Neural cell (in vitro differentiated cells): ENCODE measurements around the gene ZNF747. TPM values are rescaled to one million over a fixed set of nuclear protein-coding genes. Genes with fewer than 3 reads are reported as not detected.

Source experiments
- H2AFZ ChIP-seq: fragments of 200-600, 300-800 bp; sonication (generic), shearing (Covaris generic); 2 replicates; pipeline ENCODE4 v1.6.0; 2014; ENCODE audit warnings: low read depth, mild to moderate bottlenecking, antibody characterized with exemption, low read length, moderate library complexity
- H3F3A ChIP-seq: fragments of 200-600 bp; shearing (Covaris generic); 2 replicates; pipeline ENCODE4 v1.6.1; 2016; ENCODE audit warnings: mild to moderate bottlenecking, moderate library complexity, mixed read lengths, antibody characterized with exemption, low read length; ENCODE audit not compliant: insufficient read depth, poor library complexity, severe bottlenecking
- H3K27ac ChIP-seq: fragments of 200-600, 300-800 bp; sonication (generic), shearing (Covaris generic); 2 replicates; pipeline ENCODE4 v1.5.1; 2014; ENCODE audit warnings: mild to moderate bottlenecking, low read length, moderate library complexity
- H3K27me3 ChIP-seq: fragments of 300-800, 200-600 bp; sonication (generic), shearing (Covaris generic); 2 replicates; pipeline ENCODE4 v1.6.0; 2014; ENCODE audit warnings: mild to moderate bottlenecking, low read depth, low read length, moderate library complexity; ENCODE audit not compliant: insufficient read depth
- H3K36me3 ChIP-seq: fragments of 300-800, 200-600 bp; sonication (generic), shearing (Covaris generic); 2 replicates; pipeline ENCODE4 v1.5.1; 2014; ENCODE audit warnings: mild to moderate bottlenecking, antibody characterized with exemption, low read length, moderate library complexity; ENCODE audit not compliant: insufficient read depth
- H3K4me2 ChIP-seq: fragments of 300-800, 200-600 bp; sonication (generic), shearing (Covaris generic); 2 replicates; pipeline ENCODE4 v1.6.0; 2014; ENCODE audit warnings: mild to moderate bottlenecking, low read length
- H3K4me3 ChIP-seq: fragments of 300-800, 200-600 bp; sonication (generic), shearing (Covaris generic); 2 replicates; pipeline ENCODE4 v1.5.1; 2014; ENCODE audit warnings: mild to moderate bottlenecking, low read length, moderate library complexity
- H3K79me2 ChIP-seq: fragments of 200-600 bp; shearing (Covaris generic); replicated peaks from 2 replicates; pipeline ENCODE4 v1.6.0; 2014; ENCODE audit warnings: mild to moderate bottlenecking, low read length, moderate library complexity; ENCODE audit not compliant: insufficient read depth
- H3K9ac ChIP-seq: fragments of 300-800, 200-600 bp; sonication (generic), shearing (Covaris generic); 2 replicates; pipeline ENCODE4 v1.6.1; 2016; ENCODE audit warnings: mild to moderate bottlenecking, low read length, mixed read lengths
- H3K9me2 ChIP-seq: fragments of 200-600 bp; shearing (Covaris generic); 2 replicates; pipeline ENCODE4 v1.6.1; 2016; ENCODE audit warnings: mild to moderate bottlenecking, low read length, mixed read lengths; ENCODE audit not compliant: insufficient read depth
- H3K9me3 ChIP-seq: fragments of 200-600, 300-800 bp; sonication (generic), shearing (Covaris generic); 2 replicates; pipeline ENCODE4 v1.6.1; 2016; ENCODE audit warnings: mild to moderate bottlenecking, mixed run types, low read length, moderate library complexity, mixed read lengths
- H4K20me1 ChIP-seq: fragments of 200-600 bp; shearing (Covaris generic); 2 replicates; pipeline ENCODE4 v1.6.1; 2016; ENCODE audit warnings: mild to moderate bottlenecking, mixed run types; ENCODE audit not compliant: insufficient read depth
- CTCF ChIP-seq: fragments of 450-650 bp; IDR thresholded peaks from 2 replicates; pipeline ENCODE4 v1.5.1; 2014; ENCODE audit warnings: antibody characterized with exemption, mild to moderate bottlenecking, moderate library complexity; ENCODE audit not compliant: poor library complexity, severe bottlenecking
- EP300 ChIP-seq: fragments of 450-650 bp; conservative IDR thresholded peaks from 2 replicates; pipeline ENCODE4 v1.6.1; 2014; ENCODE audit warnings: antibody characterized with exemption, mild to moderate bottlenecking, moderate library complexity; ENCODE audit not compliant: poor library complexity, severe bottlenecking
- EZH2 ChIP-seq: fragments of 200-600, 300-800 bp; shearing (Covaris generic), sonication (generic); IDR thresholded peaks from 2 replicates; pipeline ENCODE4 v1.6.1; 2014; ENCODE audit warnings: antibody characterized with exemption, low read length, borderline replicate concordance, mild to moderate bottlenecking; ENCODE audit not compliant: insufficient read depth, poor library complexity, severe bottlenecking
- MXI1 ChIP-seq: fragments of 450-650 bp; conservative IDR thresholded peaks from 2 replicates; pipeline ENCODE4 v1.6.1; 2014; ENCODE audit warnings: antibody characterized with exemption, mild to moderate bottlenecking; ENCODE audit not compliant: poor library complexity, severe bottlenecking
- RAD21 ChIP-seq: fragments of 450-650 bp; conservative IDR thresholded peaks from 2 replicates; pipeline ENCODE4 v1.6.1; 2014; ENCODE audit warnings: antibody characterized with exemption, mild to moderate bottlenecking, moderate library complexity
- REST ChIP-seq: IDR thresholded peaks from 2 replicates; pipeline ENCODE4 v1.6.1; 2012; ENCODE audit warnings: borderline replicate concordance
- SMC3 ChIP-seq: fragments of 450-650 bp; conservative IDR thresholded peaks from 2 replicates; pipeline ENCODE4 v1.6.1; 2014; ENCODE audit warnings: antibody characterized with exemption, mild to moderate bottlenecking, moderate library complexity; ENCODE audit not compliant: poor library complexity
- TAF1 ChIP-seq: IDR thresholded peaks from 2 replicates; pipeline ENCODE4 v1.6.1; 2012; ENCODE audit warnings: low read depth
- polyA plus RNA-seq: library from polyadenylated mRNA; depleted of rRNA; stranded (reverse); fragments of >200 nt; gene quantifications from 2 replicates; pipeline ENCODE4 v1.2.3, GENCODE V29; 2014

ZNF747 gene
- polyA plus RNA-seq, 1 donor from 2014 or later = 5.7 TPM

- Histone ChIP-seq H3K27ac (no peak overlapping the region), H2AFZ (no peak overlapping the region), H3K36me3 (no peaks in the 10 kb centered on the region), H3F3A (no peaks in the 10 kb centered on the region), H3K9me2 (no peaks in the 10 kb centered on the region), H4K20me1 (no peaks in the 10 kb centered on the region), H3K27me3 (no peaks in the 10 kb centered on the region), H3K79me2 (peaks cover 7% of the 10 kb centered on the region), H3K4me3 (no peak overlapping the region), H3K9me3 (no peaks in the 10 kb centered on the region), H3K9ac (no peak overlapping the region), H3K4me2 (no peak overlapping the region)
- no peak for TF ChIP-seq SMC3
These were observed 17.1 kb upstream of the ZNF747 start for GRCh38 chr16:30551781-30552180.

- H3K27me3 ChIP-seq = no peaks in the 10 kb centered on the region
- TF ChIP-seq MXI1 = no peak
- H3K9me2 ChIP-seq = no peaks in the 10 kb centered on the region
- H3K4me3 ChIP-seq = no peak overlapping the region
- H3F3A ChIP-seq = no peaks in the 10 kb centered on the region
- no peaks in the 10 kb centered on the region for H4K20me1 ChIP-seq
- no peak overlapping the region for H2AFZ ChIP-seq
- H3K4me2 ChIP-seq = no peak overlapping the region
- no peak overlapping the region for H3K27ac ChIP-seq
- no peaks in the 10 kb centered on the region for H3K36me3 ChIP-seq
- no peaks in the 10 kb centered on the region for H3K9me3 ChIP-seq
- no peak overlapping the region for H3K9ac ChIP-seq
- no peaks in the 10 kb centered on the region for H3K79me2 ChIP-seq
These were observed 14.0 kb upstream of the ZNF747 start for GRCh38 chr16:30548416-30549253.

- Histone ChIP-seq H3K4me2 (no peak overlapping the region), H3K9me2 (no peaks in the 10 kb centered on the region), H2AFZ (no peak overlapping the region), H3K9me3 (no peaks in the 10 kb centered on the region), H3K36me3 (no peaks in the 10 kb centered on the region), H3K27me3 (no peaks in the 10 kb centered on the region), H3K27ac (no peak overlapping the region), H4K20me1 (no peaks in the 10 kb centered on the region), H3K79me2 (no peaks in the 10 kb centered on the region), H3K9ac (no peak overlapping the region), H3F3A (no peaks in the 10 kb centered on the region), H3K4me3 (no peak overlapping the region)
- TF ChIP-seq EP300 (no peak), TAF1 (no peak), EZH2 (no peak), SMC3 (no peak), MXI1 (no peak), REST (no peak), CTCF (no peak), RAD21 (no peak)
These were observed 11.5 kb upstream of the ZNF747 start for GRCh38 chr16:30546115-30546514.
